GM21717 (cell line): ENCODE results near the gene C12orf57.

Experiments
- ATAC-seq: cut with Tn5 transposase; IDR thresholded peaks from one replicate; pipeline ENCODE4 v1.9.1; 2021; ENCODE audit warnings: mild to moderate bottlenecking, moderate library complexity; ENCODE audit not compliant: unreplicated experiment

The C12orf57 gene

DNA sequence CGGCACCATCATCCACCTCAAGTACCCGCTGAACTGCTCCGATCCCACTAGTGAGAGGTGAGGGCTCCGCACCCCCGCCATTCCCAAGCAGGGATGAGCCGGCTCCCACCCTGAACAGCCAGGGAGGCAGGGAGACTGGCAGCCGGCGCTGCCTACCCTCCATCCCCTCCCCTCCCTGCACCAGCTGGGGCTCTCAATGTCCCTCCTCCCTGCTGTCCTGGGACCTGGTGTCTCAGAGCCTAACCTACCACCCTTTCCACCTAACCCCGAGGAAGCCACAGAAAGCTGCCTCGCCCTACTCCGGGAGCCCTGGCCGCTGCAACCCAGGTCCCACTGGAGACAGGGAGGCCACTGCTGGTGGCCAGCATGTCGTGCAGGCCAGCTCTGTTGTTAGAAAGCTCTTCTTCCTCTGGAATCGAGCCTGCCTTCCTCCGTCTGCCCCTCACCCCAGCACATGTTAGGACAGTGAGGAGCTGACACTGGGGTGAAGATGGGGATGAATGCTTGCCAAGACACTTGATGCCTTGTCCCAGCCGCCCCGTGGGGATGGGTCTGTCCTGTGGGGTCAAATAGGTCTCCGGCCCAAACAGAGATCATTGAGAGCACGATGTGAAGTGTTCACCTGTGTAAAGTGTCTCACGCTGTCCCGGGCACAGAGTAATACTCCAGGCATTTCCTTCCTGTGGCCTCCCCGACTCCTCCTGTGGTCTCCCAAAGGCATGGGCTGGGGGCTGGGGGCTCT, 8.5 kb downstream of the C12orf57 start:
- ATAC-seq = no peak

- no peak for ATAC-seq
Observed at GRCh38 chr12:6952863-6953441, 9.1 kb downstream of the C12orf57 start.

- ATAC-seq = peak; percentile 35
Observed at GRCh38 chr12:6953442-6954315, 9.9 kb downstream of the C12orf57 start.

DNA sequence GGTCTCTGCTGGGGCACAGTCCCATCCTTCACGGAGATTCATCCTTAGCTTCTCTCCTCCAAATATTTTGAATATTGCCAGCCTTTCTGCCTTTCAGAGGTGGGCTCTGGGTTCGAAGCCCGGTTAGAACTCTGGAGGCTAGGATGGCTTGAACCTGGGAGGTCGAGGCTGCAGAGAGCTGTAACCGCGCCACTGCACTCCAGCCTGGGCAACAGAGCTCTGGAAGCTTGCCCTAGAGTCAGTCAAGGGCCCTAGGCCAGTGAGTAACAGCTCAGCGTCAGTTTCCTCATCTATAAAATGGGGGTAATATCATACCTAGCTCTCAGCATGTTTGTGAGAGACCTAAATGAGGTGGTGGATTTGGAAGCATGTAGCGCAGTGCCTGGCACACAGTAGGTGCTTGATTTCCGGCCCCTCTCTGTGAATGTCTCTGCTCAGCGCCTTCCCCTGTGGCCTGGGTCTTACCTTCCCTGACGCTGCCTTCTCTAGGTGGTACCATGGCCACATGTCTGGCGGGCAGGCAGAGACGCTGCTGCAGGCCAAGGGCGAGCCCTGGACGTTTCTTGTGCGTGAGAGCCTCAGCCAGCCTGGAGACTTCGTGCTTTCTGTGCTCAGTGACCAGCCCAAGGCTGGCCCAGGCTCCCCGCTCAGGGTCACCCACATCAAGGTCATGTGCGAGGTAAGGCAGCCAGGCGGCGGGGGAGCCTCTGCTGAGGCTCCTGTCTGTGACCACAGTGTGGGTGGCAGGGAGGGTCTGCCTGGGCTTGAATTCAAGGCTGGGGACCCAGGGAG, 10.7 kb downstream of the C12orf57 start:
- ATAC-seq = no peak

DNA sequence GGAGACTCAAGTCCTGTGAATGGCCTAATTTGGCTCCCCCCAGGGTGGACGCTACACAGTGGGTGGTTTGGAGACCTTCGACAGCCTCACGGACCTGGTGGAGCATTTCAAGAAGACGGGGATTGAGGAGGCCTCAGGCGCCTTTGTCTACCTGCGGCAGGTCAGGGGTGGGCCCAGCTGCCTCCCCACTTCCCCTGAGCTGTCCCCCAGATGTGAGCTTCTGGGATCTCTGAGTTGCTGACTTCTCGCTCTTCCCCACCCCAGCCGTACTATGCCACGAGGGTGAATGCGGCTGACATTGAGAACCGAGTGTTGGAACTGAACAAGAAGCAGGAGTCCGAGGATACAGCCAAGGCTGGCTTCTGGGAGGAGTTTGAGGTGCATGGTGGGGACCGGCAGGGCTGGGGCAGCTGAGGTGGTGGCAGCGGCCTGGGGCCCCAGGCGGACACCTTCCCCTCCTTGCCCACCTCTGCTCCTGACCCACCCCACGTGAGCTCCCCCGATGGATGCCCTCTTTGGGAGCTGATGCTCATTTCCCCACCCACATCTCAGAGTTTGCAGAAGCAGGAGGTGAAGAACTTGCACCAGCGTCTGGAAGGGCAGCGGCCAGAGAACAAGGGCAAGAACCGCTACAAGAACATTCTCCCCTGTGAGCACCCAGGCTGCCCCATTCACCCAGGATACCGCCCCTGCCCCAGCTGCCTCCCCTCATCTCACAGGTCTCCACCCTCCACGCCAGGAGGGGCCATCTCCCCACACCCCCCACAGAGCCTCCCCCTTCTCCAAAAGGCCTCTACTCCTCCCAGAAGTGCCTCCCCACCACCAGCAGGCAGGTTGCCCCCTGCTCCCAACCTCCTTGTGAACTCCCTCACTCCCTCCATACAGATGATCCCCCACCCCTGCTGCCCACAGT, 11.5 kb downstream of the C12orf57 start:
- no peak for ATAC-seq

DNA sequence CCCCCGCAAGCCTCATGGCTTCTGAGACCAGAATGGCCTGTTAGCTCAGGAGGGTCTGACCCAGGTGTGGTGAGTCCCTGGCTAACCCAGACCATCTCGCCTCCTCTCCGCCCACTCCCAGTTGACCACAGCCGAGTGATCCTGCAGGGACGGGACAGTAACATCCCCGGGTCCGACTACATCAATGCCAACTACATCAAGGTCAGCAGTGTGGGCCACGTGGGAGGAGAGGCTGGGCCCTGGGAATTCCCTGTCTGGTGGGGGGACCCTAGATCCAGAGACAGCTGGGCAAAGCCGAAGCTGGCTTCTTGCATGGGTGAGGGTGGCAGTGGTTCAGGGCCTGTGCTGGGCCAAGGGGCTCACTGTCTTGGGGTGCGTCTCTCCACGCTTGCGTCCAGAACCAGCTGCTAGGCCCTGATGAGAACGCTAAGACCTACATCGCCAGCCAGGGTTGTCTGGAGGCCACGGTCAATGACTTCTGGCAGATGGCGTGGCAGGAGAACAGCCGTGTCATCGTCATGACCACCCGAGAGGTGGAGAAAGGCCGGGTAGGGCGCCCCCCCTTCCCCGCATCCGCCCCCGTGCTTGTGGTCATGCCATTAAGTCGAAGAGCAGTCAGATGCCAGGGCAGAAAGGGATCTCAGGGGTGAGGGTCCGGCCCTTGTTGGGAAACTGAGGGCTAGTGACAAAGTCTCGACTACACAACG, 12.4 kb downstream of the C12orf57 start:
- no peak for ATAC-seq

- ATAC-seq = no peak
Observed at GRCh38 chr12:6957151-6957701, 13.4 kb downstream of the C12orf57 start.

DNA sequence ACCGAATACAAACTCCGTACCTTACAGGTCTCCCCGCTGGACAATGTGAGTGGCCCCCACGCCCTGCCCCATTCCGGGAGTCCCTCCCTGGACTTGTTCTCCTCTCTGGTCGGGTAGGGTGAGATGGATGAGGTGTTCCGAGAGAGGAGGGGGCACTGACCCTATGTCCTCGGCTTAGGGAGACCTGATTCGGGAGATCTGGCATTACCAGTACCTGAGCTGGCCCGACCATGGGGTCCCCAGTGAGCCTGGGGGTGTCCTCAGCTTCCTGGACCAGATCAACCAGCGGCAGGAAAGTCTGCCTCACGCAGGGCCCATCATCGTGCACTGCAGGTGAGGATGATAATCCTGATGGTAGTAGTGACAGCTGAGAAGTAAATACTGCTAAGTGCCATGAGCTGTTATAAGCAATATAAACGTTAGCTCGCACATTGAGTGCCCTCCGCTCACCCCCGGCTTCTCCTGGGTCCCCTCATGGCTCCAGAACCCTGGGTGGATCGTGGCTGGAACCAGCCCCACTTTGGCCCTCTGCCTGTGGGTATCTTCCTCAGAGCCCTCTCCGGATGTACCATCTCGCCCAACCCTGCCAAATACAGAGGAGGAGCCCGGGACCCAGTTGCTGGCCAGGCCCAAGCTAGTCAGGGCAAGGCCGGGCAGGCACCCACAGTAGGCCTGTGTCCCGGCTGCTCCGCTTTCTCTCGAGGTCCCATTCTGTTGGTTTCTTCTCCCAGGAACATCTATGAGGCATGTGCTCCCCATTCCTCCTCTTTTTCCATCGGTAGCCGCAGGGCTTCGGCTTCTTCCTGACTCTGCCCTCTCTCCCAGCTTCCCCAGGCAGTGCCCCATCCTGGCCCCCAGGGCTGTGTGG, 14.2 kb downstream of the C12orf57 start:
- no peak for ATAC-seq

GRCh38 chr12:6958609-6959057, 14.8 kb downstream of the C12orf57 start:
- no peak for ATAC-seq

DNA sequence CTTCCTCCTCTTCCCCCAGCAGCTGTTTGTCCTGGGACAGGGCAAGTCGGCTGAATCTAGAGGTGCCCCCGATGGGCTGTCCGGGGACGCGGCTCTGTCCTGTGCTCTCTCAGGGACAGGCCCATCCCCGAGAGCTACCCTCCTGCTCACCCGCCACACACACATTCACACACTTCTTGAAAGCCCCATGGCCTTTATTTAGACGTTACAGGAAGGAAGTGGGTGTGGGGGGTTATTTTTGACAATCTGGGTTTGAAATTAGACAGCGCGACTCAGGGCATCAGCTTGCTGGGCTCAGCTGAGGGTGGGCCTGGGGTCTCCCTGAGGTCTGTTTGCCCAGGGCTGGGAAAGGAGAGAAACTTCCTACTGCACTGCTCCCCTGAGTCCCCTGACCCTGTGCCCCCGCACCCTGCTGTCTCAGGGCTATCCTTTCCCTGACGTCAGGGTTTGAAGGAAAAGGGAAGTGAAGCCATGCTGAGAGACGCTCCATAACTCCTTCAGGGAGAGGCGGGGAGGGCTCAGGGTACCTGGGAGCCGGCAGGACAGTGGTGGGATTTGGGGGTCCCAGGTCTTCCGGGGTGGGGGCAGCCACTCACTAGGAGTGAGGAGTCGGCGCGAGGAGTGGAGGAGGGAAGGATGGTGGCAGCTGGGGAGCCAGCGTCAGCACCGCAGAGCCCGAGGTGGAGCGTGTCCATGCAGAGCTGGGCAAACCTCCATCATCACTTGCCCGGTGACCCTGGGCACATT, 15.4 kb downstream of the C12orf57 start:
- ATAC-seq = peak; percentile 40

DNA sequence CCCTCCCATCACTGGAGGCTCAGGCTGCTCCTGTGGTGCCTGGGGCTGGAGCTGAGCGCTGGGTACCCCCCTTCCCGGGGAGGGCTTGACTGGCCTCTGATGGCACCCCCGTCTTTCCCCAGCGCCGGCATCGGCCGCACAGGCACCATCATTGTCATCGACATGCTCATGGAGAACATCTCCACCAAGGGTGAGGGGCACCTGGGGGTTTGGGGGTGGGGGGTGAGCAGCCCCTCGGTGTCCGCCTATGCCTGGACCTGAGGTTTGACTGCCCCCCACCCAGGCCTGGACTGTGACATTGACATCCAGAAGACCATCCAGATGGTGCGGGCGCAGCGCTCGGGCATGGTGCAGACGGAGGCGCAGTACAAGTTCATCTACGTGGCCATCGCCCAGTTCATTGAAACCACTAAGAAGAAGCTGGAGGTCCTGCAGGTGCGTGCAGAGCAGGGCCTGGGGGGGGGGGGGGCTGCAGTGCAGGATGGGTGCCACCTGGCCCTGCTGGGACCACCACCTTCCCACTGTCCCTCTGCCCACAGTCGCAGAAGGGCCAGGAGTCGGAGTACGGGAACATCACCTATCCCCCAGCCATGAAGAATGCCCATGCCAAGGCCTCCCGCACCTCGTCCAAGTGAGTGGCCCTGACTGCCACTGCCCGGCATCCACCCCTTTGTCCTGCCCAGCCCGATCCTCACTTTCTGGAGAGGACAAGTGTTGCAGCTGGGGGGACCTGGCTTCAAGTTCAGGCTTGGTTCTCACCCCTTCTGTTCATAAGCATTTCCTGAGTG, 16.2 kb downstream of the C12orf57 start:
- no peak for ATAC-seq

DNA sequence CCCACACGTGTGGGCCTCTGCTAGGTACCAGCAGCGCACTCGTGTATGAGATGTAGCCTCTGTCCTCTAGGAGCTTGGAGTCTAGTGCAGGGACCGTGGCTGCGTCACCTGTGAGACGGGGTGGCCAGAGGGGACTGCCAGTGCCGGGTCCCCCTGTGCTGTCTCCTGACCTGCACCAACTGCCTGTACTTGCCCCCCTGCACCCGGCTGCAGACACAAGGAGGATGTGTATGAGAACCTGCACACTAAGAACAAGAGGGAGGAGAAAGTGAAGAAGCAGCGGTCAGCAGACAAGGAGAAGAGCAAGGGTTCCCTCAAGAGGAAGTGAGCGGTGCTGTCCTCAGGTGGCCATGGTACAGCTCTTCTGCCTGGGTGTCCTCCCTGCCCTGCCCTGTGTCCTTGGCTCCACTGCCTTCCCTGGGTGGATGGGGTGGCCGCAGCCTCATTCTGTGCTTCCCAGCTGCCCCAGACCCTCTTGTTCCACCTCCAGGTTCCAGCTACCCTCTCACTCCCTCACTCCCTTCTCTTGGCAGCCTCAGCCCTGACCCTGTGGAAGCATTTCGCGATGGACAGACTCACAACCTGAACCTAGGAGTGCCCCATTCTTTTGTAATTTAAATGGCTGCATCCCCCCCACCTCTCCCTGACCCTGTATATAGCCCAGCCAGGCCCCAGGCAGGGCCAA, 16.9 kb downstream of the C12orf57 start:
- ATAC-seq = no peak

DNA sequence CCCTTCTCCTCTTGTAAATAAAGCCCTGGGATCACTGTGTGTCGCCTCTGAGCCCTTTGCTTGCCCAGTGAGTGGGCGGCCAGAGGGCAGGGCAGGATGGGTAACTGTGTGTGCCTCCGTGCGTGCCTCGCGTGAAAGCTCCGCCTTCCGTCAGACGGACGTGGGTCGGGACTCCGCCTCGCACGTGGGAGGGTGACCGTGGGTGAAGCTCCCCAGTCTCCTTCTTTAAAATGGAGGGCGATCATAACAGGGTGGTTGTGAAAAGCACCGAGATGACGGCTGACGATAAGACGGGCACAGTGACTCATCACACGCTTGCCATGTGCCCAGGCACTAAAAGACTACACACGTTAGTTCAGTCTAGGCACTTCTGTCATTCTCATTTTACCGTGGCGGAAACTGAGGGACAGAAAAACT, 17.5 kb downstream of the C12orf57 start:
- ATAC-seq = peak; percentile 24

GRCh38 chr12:6961695-6962284, 18.0 kb downstream of the C12orf57 start:
- peak; percentile 5 for ATAC-seq

- ATAC-seq = no peak
Observed at GRCh38 chr12:6962285-6963015, 18.6 kb downstream of the C12orf57 start.
